Subcutaneous adipose tissue (tissue), 4 donors: ENCODE data around the gene AHRR. TPM values are rescaled to one million over a fixed set of nuclear protein-coding genes. Genes with fewer than 3 reads are reported as not detected.

Experiments used
- total RNA-seq, 4 donors: library from RNA; depleted of rRNA; stranded (reverse); fragments of >200 nt; gene quantifications; one replicate each; pipeline ENCODE4 v1.1.0, GENCODE V29; 2016
- TF ChIP-seq, protein P1 (sequence below): fragments of 450-650 bp; IDR thresholded peaks from one replicate; pipeline ENCODE4 v1.5.1; 2016; ENCODE audit warnings: low read depth, mild to moderate bottlenecking, control low read depth, antibody characterized with exemption, moderate library complexity

AHRR gene
- total RNA-seq, 4 donors from 2014 or later, result 0.34 to 1.1 (median 0.46) TPM

DNA sequence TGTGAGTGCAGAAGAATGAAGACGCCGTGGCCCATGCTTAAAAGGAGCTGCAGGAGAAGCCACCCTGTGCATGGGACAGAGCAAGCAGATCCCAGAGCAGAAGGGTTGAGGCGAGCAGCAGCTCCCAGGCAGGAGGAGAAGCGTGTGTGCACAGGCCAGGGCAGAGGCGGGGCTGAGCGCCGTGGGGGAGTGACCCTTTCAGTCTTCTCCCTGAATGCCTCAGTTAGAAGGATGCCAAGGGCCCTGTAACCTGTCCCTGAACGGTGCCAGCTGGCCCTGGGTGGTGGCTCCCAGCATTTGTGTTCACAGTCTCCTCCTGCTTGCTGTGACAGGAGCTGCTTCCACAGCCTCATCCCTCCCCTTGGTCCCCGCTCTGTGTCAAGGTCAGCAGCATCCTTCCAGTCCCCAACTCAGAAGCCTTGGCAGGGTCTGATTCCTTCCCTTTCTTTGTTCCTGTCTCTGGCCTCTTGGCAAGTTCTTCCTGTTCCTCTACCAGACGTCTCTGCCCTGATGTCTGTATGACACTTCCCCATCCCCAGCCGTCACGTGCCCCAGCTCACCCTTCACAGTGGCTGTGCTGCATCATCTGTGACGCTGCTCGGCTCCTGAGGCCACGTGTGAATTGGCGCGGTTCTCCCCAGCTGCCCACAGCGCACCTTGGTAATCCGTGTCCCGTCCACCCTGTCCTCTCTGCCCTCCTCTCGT is 126.7 kb downstream of the AHRR start:
- TF ChIP-seq, protein P1, sequence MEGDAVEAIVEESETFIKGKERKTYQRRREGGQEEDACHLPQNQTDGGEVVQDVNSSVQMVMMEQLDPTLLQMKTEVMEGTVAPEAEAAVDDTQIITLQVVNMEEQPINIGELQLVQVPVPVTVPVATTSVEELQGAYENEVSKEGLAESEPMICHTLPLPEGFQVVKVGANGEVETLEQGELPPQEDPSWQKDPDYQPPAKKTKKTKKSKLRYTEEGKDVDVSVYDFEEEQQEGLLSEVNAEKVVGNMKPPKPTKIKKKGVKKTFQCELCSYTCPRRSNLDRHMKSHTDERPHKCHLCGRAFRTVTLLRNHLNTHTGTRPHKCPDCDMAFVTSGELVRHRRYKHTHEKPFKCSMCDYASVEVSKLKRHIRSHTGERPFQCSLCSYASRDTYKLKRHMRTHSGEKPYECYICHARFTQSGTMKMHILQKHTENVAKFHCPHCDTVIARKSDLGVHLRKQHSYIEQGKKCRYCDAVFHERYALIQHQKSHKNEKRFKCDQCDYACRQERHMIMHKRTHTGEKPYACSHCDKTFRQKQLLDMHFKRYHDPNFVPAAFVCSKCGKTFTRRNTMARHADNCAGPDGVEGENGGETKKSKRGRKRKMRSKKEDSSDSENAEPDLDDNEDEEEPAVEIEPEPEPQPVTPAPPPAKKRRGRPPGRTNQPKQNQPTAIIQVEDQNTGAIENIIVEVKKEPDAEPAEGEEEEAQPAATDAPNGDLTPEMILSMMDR, result no peak

DNA sequence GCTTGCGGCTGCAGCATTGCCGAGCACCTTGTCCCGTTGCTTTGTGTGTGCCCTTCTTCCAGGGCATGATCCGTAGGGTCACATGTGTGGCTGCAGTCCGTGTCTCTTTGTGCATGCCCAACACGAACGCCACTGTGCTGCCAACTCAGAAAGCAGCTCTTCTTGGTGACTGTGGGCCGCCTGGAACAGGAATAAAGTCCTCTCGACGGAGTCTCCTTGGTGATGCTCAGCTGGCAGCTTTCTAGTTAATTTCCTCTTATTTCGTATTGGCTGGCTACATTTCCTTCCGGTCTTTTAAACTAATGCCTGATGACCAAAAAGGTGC is 127.2 kb downstream of the AHRR start:
- TF ChIP-seq, protein P1, result no peak

DNA sequence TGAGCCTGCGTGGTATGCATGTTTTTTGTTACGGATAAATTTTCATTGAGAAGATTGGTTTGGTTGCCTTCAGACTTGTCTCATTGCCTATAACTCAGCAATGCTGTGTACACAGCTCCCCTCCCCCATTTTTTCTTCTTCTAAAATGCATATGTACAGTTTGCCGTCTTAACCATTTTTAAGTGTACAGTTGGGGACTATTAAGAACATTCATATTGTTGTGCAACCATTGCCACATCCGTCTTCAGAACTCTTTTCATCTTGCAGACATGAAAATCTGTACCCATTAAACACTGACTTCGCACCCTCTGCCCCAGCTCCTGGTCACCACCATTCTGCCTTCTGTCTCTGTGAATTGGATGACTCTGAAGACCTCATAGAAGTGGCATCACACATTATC is 127.6 kb downstream of the AHRR start:
- TF ChIP-seq, protein P1, result no peak

DNA sequence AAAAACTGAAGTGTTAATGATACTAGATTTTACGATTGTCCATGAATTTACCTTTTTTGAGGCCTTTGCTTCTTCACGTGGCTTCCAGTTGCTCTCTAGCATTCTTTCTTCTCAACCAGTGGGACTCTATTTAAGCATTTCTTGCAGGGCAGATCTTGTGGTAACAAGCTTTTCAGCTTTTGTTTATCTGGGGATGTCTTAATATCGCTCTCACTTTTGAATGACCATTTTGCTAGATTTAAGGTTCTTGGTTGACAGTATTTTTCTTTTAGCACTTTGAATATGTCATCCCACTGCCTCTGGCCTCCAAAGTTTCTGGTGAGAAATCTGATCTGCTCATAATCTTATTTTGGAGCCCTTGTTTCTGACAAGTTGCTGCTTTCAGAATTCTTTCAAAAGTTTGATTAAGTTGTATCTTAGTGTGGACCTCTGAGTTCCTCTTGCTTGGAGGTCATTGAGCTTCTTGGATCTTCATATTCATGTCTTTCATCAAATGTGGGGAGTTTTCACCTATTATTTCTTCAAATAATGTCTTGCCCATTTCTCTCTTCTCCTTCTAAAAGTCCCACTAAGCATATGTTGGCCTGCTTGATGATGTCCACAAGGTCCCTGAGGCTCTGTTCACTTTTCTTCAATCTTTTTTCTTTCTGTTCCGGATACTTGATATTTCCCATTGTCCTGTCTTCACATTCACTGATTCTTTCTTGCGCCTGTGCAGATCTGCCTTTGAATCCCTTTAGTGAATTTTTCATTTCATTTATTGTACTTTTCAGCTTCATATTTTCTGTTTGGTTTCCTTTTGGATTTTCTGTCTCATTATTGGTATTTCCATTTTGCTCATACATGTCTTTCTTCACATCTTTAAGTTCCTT is 130.3 kb downstream of the AHRR start:
- TF ChIP-seq, protein P1, result no peak

DNA sequence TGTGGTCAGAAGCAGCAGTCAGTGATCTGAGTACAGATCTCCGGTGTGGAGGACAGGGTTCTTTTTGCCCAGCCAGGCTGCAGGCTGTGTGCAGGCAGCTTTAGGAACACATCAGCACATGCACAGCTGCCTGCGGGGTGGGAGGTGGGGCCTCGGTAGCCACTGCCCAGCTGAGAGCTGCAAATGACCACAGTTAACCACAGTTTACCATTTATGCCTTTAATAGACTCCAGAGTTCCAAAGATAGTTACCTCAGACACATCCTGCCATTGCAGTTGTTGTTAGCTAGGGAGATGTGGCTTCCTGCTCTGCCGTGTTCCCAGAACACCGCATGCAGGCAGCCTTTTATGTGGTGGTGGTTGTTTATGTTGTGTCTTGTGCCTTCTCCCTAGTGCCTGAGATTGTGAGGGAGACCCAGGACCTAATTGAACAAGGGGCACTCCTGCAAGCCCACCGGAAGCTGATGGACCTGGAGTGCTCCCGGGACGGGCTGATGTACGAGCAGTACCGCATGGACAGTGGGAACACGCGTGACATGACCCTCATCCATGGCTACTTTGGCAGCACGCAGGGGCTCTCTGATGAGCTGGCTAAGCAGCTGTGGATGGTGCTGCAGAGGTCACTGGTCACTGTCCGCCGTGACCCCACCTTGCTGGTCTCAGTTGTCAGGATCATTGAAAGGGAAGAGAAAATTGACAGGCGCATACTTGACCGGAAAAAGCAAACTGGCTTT is 131.6 kb downstream of the AHRR start:
- TF ChIP-seq, protein P1, result no peak

DNA sequence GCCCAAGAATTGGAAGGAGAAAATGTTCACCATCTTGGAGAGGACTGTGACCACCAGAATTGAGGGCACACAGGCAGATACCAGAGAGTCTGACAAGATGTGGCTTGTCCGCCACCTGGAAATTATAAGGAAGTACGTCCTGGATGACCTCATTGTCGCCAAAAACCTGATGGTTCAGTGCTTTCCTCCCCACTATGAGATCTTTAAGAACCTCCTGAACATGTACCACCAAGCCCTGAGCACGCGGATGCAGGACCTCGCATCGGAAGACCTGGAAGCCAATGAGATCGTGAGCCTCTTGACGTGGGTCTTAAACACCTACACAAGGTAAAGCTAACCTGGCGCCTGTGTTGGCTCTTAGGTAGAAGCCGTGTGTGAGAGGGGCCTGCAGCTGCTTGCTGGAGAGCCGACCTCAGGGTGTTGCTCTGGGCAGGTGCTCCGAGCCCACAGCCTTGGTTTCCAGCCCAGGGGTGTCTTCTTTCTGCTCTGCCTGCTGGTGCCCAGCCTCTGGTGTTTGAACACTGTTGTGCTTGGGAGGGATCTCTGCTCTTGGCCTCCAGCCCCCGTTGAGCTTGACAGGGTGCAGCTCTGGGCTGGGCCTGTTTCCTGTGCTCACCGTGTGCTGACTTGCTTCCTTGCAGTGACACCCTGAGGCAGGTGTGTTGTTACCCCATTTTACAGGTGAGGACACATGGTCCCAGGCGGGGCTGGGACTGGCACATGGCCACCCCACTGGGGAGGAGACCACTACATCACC is 132.4 kb downstream of the AHRR start:
- TF ChIP-seq, protein P1, result no peak
